ENCODE data around the gene UGT1A10. TPM values are rescaled to one million over a fixed set of nuclear protein-coding genes. Genes with fewer than 3 reads are reported as not detected.

Gene UGT1A10
- total RNA-seq, 4 donors from 2014 or later, result not detected

DNA sequence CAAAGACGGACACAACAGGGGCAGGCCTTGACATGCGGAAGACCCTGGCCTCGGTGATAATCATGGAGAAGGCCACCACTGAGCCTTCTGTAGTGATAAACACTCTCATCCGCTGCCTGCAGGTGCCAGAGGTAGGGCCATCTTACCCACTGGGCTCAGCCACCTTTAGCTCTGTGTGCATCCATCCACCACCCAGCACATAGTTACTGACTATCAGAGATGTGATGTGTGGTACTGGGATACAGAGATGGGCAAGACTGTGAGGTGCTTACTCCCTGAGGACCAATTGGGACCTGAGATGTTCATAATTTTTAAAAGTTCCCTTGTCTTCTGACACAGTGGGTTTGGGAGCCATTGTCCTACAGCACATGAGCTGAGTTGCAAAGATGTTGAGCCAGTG, 143.5 kb downstream of the UGT1A10 start:
- DNase-seq (ENCODE audit: low spot score) (no peak), ATAC-seq (ENCODE audit: low FRiP score) (no peak)
- TF ChIP-seq, protein P1, sequence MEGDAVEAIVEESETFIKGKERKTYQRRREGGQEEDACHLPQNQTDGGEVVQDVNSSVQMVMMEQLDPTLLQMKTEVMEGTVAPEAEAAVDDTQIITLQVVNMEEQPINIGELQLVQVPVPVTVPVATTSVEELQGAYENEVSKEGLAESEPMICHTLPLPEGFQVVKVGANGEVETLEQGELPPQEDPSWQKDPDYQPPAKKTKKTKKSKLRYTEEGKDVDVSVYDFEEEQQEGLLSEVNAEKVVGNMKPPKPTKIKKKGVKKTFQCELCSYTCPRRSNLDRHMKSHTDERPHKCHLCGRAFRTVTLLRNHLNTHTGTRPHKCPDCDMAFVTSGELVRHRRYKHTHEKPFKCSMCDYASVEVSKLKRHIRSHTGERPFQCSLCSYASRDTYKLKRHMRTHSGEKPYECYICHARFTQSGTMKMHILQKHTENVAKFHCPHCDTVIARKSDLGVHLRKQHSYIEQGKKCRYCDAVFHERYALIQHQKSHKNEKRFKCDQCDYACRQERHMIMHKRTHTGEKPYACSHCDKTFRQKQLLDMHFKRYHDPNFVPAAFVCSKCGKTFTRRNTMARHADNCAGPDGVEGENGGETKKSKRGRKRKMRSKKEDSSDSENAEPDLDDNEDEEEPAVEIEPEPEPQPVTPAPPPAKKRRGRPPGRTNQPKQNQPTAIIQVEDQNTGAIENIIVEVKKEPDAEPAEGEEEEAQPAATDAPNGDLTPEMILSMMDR (IDR thresholded peaks at IDR 0.05), result no peak

- DNase-seq (ENCODE audit: low spot score) (no peak), ATAC-seq (ENCODE audit: low FRiP score) (no peak)
- TF ChIP-seq, protein P1 (IDR thresholded peaks at IDR 0.05), result no peak
Measured at GRCh38 chr2:233780771-233781170, 144.5 kb downstream of the UGT1A10 start.

- DNase-seq (ENCODE audit: low spot score) (no peak), ATAC-seq (ENCODE audit: low FRiP score) (no peak)
- TF ChIP-seq, protein P1 (IDR thresholded peaks at IDR 0.05), result no peak
Measured at GRCh38 chr2:233789554-233789953, 153.3 kb downstream of the UGT1A10 start.

- TF ChIP-seq, protein P1 (IDR thresholded peaks at IDR 0.05), result no peak
- no peak for ATAC-seq (ENCODE audit: low FRiP score)
- DNase-seq (ENCODE audit: low spot score), result no peak
Measured at GRCh38 chr2:233791151-233791882, 155.1 kb downstream of the UGT1A10 start.

DNA sequence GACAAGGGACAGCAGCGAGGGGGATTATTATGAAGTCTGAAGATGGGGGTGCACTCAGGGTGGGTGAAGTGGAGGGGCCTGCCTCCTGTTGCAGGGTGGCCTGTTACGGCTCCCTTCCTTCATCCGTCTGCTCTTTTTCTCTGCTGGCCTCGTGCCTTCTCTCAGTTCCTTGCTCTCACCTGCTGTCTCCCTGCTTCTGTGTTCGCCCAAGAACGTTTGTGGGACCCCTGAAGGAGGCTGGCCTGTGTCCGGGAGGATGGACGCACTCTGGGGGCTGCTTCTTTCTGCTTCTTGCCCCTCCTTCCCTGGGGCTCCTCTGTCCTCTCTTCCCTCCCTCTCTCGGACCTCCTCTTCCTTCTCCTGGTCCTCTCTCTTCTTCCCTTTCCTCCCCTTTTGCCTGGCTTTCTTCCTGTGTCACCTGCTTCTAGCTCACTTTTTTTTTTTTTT, 155.7 kb downstream of the UGT1A10 start:
- no peak for DNase-seq (ENCODE audit: low spot score)
- ATAC-seq (ENCODE audit: low FRiP score), result no peak
- TF ChIP-seq, protein P1 (IDR thresholded peaks at IDR 0.05), result no peak

DNA sequence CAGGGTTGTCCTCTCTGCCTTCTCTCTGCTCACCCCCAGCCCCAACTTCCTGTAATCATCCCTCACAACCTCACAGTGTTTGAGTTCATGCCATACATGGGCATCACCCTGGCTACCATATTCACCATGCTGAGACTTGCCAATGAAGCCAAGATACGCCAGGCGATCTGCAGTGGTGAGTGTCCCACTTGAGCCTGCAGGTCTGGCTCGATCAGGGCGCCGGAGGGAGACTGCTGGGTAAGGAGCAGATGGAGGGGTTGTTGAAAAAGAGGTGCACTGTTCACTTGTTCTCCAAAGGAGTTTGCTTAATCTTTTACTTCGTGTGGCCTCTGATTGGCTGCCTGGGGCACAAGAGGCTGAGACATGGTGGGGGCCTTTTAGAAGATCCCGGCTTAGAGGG, 156.5 kb downstream of the UGT1A10 start:
- DNase-seq (ENCODE audit: low spot score), result no peak
- TF ChIP-seq, protein P1 (IDR thresholded peaks at IDR 0.05), result no peak
- ATAC-seq (ENCODE audit: low FRiP score), result no peak

- DNase-seq (ENCODE audit: low spot score) (no peak), ATAC-seq (ENCODE audit: low FRiP score) (no peak)
- TF ChIP-seq, protein P1 (IDR thresholded peaks at IDR 0.05), result no peak
Measured at GRCh38 chr2:233793465-233794127, 157.3 kb downstream of the UGT1A10 start.

All from omental fat pad (tissue), 4 donors.